Endodermal cell (in vitro differentiated cells): ENCODE data around the gene PHLPP1. TPM values are rescaled to one million over a fixed set of nuclear protein-coding genes. Genes with fewer than 3 reads are reported as not detected.
A peak's percentile ranks its signal among the peaks of the same experiment; 100 is the strongest.

ENCODE experiments used
- DNase-seq: peaks from one replicate; pipeline ENCODE4 v3.0.0-alpha.2; 2017
- H3K27ac ChIP-seq: 2 replicates; pipeline ENCODE4 v1.5.1; 2013; ENCODE audit warnings: mild to moderate bottlenecking, low read depth, low read length, moderate library complexity
- H3K27me3 ChIP-seq: 2 replicates; pipeline ENCODE4 v1.6.1; 2013; ENCODE audit warnings: mild to moderate bottlenecking, low read length, moderate library complexity; ENCODE audit not compliant: insufficient read depth, control insufficient read depth, poor library complexity, severe bottlenecking
- H3K36me3 ChIP-seq: 2 replicates; pipeline ENCODE4 v1.7.0; 2013; ENCODE audit warnings: mild to moderate bottlenecking, low read length, moderate library complexity; ENCODE audit not compliant: control insufficient read depth, insufficient read depth
- H3K4me1 ChIP-seq: one replicate; pipeline ENCODE4 v1.7.0; 2013; ENCODE audit warnings: low read length; ENCODE audit not compliant: control insufficient read depth, insufficient read depth
- H3K4me3 ChIP-seq: 2 replicates; pipeline ENCODE4 v1.5.1; 2013; ENCODE audit warnings: mild to moderate bottlenecking, low read length, moderate library complexity
- H3K9ac ChIP-seq: 2 replicates; pipeline ENCODE4 v1.6.1; 2013; ENCODE audit warnings: mild to moderate bottlenecking, low read length, moderate library complexity; ENCODE audit not compliant: poor library complexity, severe bottlenecking; ENCODE audit errors: extremely low read depth
- H3K9me3 ChIP-seq: 2 replicates; pipeline ENCODE4 v1.6.1; 2013; ENCODE audit warnings: mild to moderate bottlenecking, low read length, moderate library complexity; ENCODE audit not compliant: control insufficient read depth
- H3K27ac Mint-ChIP-seq: 2 replicates; pipeline ENCODE4 v1.8.0; 2020; ENCODE audit warnings: mixed read lengths
- H3K27me3 Mint-ChIP-seq: 2 replicates; pipeline ENCODE4 v1.8.0; 2021; ENCODE audit warnings: mild to moderate bottlenecking, mixed read lengths; ENCODE audit not compliant: insufficient read depth
- H3K36me3 Mint-ChIP-seq: 2 replicates; pipeline ENCODE4 v1.8.0; 2020; ENCODE audit warnings: low read depth, mixed read lengths
- H3K4me1 Mint-ChIP-seq: 2 replicates; pipeline ENCODE4 v1.8.0; 2020; ENCODE audit warnings: mixed read lengths
- H3K4me3 Mint-ChIP-seq: 2 replicates; pipeline ENCODE4 v1.8.0; 2020; ENCODE audit warnings: mild to moderate bottlenecking, moderate library complexity, mixed read lengths
- H3K9me3 Mint-ChIP-seq: 2 replicates; pipeline ENCODE4 v1.8.0; 2020; ENCODE audit warnings: mild to moderate bottlenecking, mixed read lengths
- WGBS, 2 experiments: methylation state at CpG; one replicate each; pipeline versions ENCODE4 v1.1.5 to v1.1.7; 2013; ENCODE audit warnings: missing lambda C conversion rate in 2 of 2, mixed read lengths in 1 of 2; ENCODE audit not compliant: insufficient coverage in 1 of 2, insufficient read length in 1 of 2; 5-methylcytosine and 5-hydroxymethylcytosine counted together
- total RNA-seq, 2 donors: library from RNA; stranded (reverse); fragmentation: NEBNext Ultra II Directional in 1 of 2; extraction: Animal tissue kit (Norgen Biotek cat#: 25700) in 1 of 2; gene quantifications; 2 replicates in 1 of 2; 3 replicates in 1 of 2; pipeline ENCODE4 v1.2.1, GENCODE V29; 2021
- TF ChIP-seq, protein P1 (sequence below): fragments of 200-600 bp; sonication (generic); conservative IDR thresholded peaks from 2 replicates; pipeline ENCODE4 v1.5.0; 2021; ENCODE audit warnings: antibody characterized with exemption, mild to moderate bottlenecking

PHLPP1 gene
- total RNA-seq, 2 donors from 2014 or later: 19.8 to 28.1 TPM

DNA sequence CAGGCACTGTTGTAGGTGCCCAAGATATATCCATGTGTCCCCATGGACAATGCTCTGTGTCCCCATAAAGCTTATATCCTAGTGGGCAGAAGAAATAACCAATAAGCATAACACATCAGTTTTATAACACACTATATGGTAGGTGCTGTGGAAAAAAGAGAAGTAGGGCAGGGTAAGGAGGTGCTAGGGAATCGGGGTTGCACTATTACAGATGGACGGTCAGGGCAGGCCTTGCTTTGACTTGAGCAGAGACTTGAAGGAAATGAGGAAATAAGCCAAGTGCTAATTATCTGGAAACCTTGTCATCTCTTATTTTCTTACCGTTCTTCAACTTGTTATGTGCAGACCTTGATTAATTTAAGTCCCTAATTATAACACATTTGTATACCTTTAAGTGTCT, 82.0 kb downstream of the PHLPP1 start:
- no peak overlapping the region for H3K9ac ChIP-seq
- Mint-ChIP-seq H3K36me3 (no peaks in the 10 kb centered on the region), H3K4me3 (no peak overlapping the region), H3K27ac (no peak overlapping the region), H3K4me1 (peaks cover 28% of the 10 kb centered on the region), H3K9me3 (no peaks in the 10 kb centered on the region), H3K27me3 (no peaks in the 10 kb centered on the region)
- DNase-seq: no peak
- no peaks in the 10 kb centered on the region for H3K9me3 ChIP-seq
- H3K4me3 ChIP-seq: no peak overlapping the region
- H3K36me3 ChIP-seq: no peaks in the 10 kb centered on the region
- TF ChIP-seq, protein P1, sequence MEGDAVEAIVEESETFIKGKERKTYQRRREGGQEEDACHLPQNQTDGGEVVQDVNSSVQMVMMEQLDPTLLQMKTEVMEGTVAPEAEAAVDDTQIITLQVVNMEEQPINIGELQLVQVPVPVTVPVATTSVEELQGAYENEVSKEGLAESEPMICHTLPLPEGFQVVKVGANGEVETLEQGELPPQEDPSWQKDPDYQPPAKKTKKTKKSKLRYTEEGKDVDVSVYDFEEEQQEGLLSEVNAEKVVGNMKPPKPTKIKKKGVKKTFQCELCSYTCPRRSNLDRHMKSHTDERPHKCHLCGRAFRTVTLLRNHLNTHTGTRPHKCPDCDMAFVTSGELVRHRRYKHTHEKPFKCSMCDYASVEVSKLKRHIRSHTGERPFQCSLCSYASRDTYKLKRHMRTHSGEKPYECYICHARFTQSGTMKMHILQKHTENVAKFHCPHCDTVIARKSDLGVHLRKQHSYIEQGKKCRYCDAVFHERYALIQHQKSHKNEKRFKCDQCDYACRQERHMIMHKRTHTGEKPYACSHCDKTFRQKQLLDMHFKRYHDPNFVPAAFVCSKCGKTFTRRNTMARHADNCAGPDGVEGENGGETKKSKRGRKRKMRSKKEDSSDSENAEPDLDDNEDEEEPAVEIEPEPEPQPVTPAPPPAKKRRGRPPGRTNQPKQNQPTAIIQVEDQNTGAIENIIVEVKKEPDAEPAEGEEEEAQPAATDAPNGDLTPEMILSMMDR: no peak
- no peaks in the 10 kb centered on the region for H3K4me1 ChIP-seq
- WGBS, 2 experiments: 94 to 95% methylated on average over 2 to 3 of the region's 3 CpGs
- no peaks in the 10 kb centered on the region for H3K27me3 ChIP-seq
- no peak overlapping the region for H3K27ac ChIP-seq

DNA sequence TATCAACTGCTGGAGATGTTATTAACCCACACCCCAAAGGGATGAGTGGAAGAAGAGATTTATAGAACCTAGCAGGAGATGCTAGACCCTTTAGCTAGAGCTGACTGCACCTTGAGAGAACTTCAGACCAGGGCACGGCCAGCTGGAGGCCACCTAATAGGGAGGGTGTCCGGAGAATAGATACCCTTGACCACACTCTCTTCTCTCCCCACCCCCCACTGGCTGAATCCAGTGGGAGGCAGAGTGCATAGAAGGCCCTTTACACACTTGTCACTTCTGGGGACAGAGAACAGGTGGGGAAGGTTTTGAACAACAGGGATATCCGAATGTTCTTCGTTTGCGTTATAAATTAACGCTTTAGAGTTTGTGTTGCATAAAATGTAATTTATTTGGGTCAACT, 84.6 kb downstream of the PHLPP1 start:
- Histone ChIP-seq H3K4me3 (no peak overlapping the region), H3K9ac (no peak overlapping the region), H3K27me3 (no peaks in the 10 kb centered on the region), H3K36me3 (no peaks in the 10 kb centered on the region), H3K27ac (no peak overlapping the region), H3K4me1 (no peaks in the 10 kb centered on the region), H3K9me3 (no peaks in the 10 kb centered on the region)
- TF ChIP-seq, protein P1: no peak
- Mint-ChIP-seq H3K9me3 (no peaks in the 10 kb centered on the region), H3K36me3 (no peaks in the 10 kb centered on the region), H3K27me3 (no peaks in the 10 kb centered on the region), H3K4me3 (no peak overlapping the region), H3K4me1 (peaks cover 24% of the 10 kb centered on the region), H3K27ac (no peak overlapping the region)
- 63 to 77% methylated on average over 4 to 6 of the region's 6 CpGs for WGBS, 2 experiments
- no peak for DNase-seq

DNA sequence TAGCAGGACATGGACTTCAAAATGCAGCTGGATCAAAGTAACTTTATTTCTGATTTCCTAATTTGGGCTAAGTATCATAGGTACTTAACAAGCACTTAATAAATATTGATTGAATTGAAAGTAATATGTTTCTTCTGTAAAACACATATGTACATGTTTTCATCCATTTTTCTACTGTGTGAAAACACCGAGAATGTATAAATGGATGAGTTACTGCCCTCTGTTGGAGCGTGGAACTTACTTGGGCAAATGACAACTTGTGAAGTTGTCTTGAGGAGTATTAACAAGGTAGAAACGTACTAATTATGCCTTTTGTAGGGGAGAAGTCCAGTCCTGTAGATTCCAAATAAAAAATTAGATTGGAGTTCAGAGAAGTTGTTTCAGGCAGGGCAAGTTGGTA, 87.2 kb downstream of the PHLPP1 start:
- WGBS, 2 experiments: 79% methylated on average over 3 of the region's 3 CpGs
- H3K9me3 ChIP-seq: no peaks in the 10 kb centered on the region
- H3K36me3 Mint-ChIP-seq: no peaks in the 10 kb centered on the region
- TF ChIP-seq, protein P1: peak; percentile 40
- no peaks in the 10 kb centered on the region for H3K27me3 ChIP-seq
- H3K9ac ChIP-seq: no peak overlapping the region
- H3K4me1 ChIP-seq: no peaks in the 10 kb centered on the region
- H3K4me3 ChIP-seq: no peak overlapping the region
- H3K4me3 Mint-ChIP-seq: no peak overlapping the region
- no peaks in the 10 kb centered on the region for H3K36me3 ChIP-seq
- no peak for DNase-seq
- H3K9me3 Mint-ChIP-seq: no peaks in the 10 kb centered on the region
- peaks cover 21% of the 10 kb centered on the region for H3K4me1 Mint-ChIP-seq
- no peak overlapping the region for H3K27ac Mint-ChIP-seq
- H3K27me3 Mint-ChIP-seq: no peaks in the 10 kb centered on the region
- no peak overlapping the region for H3K27ac ChIP-seq
